CD4-positive, alpha-beta T cell treated with Interleukin-2 at 100 ng/mL for 4 hours (primary cell): Measurements from ENCODE around the gene TRIO.
"Not testable (repeated sequence)": the region's sequence is repeated elsewhere in the genome, so short reads cannot be mapped to it uniquely, and the experiment has no call there.

Source experiments
- DNase-seq: peaks from one replicate; pipeline ENCODE4 v3.0.0-alpha.2; 2020; ENCODE audit warnings: low spot score

The TRIO gene

DNA sequence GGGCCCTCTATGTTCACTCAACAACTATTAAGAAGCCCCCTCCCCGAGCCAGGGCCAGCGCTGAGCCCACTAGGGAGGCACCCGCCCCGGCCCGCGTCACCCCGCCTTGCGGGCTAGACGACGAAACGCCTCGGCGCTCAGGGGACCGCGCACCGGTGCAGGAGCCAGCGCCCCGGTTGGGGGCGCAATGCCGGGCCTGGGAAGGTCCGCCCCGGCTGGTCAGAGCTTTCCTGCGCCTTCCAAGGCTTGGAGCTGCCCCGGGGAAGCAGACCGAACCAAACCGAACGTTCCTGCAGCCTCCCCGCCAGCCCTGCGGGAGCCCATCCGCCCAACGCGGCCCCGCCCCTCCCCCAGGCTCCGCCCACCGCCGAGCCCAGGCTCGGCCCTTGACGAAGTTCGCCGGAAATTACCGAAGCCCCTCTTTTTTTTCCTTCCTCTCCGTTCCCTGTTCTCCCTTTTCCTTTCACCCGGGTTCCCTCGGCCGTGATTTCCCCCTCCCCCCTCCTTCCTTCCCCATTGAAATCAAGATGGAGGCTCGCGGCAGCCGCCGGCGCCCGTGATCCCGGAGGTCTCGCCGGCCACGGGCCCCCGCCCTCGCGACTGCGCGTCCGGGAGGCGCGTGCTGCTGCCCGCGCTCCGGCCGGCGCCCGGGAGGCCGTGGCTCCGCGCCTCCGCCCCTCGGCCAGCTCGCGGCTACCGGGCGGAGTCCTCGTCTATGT lies at the start of gene TRIO:
Gene TRIO (plus strand): TSS at position 516 of the 719 bp plus-strand sequence. CDS start 384 bp downstream, outside the sequence.
- peak; percentile 69 for DNase-seq

DNA sequence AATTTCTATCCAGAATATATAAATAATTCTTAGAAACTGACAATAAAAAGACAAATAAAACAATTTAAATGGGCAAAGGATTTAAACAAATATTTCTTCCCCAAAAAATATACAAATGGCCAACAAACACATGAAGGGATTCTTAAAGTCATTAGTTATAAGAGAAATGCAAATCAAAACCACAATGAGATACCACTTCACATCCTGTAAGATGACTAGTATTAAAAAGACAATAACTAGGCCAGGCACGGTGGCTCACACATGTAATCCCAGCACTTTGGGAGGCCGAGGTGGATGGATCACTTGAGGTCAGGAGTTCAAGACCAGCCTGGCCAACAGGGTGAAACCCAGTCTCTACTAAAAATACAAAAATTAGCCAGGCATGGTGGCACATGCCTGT lies 45.8 kb upstream of the TRIO start:
- not testable (repeated sequence) for DNase-seq

DNA sequence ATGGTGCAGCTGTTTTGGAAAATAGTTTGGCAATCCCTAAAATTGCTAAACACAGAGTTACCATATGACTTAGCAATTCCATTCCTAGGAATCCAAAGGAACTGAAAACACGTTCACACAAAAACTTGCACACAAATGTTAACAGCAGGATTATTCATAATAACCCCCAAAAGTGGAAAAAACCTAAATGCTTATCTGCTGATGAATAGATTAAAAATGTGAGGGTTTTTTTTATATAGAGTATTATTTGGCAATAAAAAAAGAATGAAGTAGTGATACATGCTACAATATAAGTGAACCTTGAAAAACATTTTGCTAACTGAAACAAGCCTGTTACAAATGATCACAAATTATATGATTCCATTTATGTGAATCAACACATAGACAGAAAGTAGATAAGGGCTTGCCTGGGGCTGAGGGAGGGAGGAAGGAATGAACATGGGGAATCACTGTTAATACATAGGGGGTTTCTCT lies 45.1 kb upstream of the TRIO start:
- no peak for DNase-seq

DNA sequence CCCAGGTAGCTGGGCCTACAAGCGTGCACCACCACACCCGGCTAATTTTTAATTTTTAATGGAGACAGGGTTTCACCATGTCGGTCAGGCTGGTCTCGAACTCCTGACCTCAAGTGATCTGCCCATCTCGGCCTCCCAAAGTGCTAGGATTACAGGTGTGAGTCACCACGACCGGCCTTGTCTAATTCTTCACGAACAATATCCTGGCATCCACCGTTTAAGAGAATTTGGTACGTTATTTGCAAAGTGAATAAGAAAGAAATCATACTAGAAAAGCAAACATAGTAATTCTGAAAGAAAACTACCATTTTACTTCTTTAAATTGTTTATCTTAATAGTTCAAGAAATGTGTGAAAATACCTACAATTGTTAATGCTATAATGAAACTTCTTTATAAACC lies 42.9 kb upstream of the TRIO start:
- no peak for DNase-seq

DNA sequence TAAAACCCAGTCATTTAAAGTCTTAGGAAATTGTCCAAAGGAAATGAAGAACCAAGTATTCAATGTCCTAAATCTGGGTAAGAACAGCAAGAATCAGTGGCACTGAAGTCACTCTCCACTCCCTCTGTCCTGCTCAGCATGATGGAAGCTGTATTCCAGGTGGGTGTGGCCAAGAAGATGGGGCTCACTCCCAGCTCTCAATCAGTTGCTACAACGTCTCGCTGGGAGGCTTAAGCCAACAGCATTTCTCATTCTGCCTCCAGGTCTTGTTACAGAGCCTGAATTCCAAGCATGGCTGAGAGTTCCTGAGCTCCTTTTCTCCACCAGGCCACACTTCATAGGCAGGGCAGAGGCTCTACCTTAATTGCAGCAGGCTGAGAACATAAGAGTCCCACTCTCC lies 41.2 kb upstream of the TRIO start:
- no peak for DNase-seq

DNA sequence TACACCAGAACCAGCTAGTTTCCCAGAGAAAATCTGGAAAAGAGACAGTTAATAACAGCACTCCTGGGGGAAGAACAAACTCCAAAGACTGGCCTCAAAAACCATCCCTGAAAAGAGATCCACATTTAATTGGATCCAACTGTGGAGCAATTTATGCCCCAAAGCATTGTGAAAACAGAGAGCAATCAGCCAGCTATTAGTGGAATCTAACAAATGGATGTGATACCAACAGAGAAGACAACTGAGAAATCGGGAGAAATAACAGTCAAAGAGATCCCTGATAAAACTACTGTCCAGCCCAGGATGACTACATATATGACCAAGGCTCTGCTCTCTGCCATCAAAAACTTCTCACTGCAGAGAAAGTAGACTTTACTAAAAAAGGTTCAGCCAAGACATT lies 40.5 kb upstream of the TRIO start:
- no peak for DNase-seq

DNA sequence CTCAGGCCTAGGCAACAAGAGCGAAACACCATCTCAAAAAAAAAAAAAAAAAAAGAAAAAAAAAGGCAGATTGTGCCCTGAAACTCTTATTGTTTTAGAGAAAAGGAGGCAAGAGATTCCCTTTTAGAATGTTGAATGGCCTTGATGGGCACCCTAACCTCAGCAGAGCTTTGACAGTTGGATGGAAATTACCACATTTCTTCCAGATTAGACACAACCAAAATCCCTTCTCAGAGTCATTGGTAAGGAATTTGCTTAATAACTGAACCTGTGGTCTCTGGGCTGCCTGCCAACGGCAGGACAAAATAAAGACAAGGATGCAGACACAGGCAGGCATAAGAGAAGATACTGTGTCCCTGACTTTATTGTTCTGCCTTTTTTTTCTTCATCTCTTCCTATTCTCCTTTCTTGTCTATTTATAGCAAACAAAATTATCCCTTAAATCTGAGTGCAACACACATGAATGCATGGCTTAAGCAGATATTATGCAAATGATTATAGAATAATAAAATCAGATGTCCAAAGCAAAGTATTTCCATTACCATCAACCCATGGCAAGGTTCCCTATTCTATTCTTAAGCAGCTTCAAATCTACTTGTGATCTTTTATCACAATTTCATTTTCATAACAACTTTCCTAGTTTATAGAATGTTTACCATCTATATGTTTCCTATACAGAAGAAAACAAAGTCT lies 37.3 kb upstream of the TRIO start:
- DNase-seq = no peak

DNA sequence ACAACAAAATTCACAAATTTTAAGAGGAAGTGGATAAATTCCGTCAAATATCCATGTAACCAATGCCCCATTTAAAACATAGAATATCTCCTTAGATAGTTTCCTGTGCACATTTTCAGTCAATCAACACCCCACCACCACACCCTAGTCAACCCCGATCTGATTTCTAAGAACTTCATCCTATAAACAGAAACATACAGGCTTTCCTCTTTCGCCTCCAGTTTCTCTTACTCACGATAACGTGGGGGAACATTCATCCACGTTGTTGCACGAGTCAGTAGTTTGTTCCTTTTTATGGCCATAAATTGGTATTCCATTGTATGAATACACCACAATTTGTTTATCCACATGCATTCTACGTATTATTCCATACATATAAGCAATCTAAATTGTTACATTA lies 35.6 kb upstream of the TRIO start:
- no peak for DNase-seq

DNA sequence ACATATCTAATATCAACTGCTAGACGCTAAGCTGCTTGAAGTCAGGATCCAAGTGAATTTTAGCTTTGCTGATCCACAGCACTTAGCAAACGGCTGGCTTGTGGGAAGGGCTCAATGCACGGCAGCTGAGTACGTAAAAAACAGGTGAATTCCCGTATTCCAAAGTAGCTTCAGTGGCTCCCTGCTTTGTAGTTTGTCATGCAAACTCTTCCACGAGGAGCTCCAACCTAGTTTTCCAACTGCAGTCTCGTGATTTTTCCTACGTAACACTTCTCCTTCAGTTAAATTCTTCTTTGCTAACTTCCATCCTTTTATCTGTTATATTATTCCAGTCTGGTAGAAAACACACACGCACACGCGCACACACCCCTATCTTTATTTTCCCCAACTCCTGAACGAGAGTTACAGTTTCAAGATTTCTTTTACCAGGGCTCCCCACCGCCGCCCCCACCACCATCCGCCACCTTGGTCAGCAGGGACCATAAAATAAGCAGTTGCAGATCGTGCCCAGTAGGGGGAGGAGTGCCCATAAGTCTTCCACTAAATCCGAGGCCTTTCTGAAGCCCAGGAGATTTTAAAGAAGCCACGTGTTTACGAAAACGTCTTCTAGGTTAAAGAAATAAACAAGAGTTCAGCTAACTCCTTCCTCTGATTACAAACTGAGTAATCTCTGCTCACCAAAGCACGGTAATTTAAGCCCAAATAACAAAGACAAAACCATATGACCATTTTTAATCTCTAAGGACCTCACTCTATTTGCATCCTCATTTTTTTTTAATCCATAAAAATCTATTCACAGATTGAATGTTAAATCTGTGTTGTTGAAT lies 34.8 kb upstream of the TRIO start:
- DNase-seq = peak; percentile 18

DNA sequence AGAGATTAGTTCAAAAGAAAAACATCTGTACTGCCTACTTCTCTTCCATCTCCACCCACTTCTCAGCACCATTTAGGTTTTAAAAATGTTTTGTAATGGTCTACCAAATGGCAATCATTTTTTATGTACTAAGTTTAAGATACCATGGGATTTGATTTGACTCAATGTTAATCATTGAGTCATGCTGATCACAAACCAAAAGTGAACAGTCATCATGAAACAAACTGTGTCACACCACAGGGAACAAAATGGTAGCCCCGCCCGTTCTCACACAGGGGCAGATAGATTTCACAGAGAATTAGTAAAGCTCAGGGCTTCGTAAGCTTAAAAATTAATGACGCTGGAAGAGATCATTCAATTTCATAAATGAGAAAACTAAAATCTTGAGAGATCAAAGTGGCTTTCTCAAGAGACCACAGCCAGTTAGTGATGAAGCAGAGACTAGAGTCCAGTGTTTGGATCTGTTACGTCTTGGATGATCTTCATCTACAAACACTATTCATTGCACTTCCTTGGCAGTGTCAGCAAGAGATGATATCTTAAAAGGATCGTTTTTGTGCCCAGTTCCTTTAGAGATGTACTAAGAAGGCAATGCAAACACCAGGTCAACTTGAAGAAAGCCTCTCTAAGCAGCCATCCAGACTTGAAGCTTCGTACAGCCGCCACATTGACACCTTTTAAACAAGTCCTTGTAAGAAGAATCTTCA lies 33.9 kb upstream of the TRIO start:
- DNase-seq = peak; percentile 0

DNA sequence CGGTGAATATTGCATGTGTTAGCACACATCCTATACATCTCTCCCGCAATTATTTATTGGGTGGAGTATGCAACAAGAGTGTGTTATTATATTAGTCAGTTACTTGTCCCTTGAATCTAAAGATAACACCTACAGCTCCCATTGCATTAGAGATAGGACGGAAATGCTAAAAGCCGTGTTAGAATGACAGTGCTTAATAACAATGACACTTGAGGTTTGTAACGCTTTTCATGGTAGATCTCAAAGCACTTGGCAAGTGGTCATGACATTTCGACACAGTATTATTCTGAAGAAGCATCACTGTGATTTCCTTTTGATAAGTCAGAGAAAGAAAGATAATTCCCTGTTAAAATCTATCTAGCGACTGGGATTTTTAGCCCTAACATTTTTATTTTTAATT lies 33.4 kb upstream of the TRIO start:
- DNase-seq = no peak

DNA sequence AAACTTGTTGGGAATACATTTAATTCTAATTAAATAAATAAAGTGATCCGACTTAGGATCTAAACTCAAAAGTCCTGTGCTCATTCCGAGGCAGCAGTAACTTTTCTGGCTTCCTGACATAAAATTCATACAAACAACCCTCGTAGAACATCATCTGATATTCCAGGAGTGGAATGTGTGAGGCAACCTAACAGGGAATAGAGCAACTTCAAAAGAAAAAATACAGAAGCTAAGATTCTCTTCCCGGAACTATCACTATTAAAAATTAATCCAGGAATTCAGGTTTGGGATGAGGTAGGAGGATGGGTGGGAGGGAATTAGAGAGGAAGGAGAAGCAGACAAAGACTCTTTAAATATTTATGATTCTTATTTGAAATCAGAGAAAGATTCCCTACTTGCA lies 32.9 kb upstream of the TRIO start:
- no peak for DNase-seq

DNA sequence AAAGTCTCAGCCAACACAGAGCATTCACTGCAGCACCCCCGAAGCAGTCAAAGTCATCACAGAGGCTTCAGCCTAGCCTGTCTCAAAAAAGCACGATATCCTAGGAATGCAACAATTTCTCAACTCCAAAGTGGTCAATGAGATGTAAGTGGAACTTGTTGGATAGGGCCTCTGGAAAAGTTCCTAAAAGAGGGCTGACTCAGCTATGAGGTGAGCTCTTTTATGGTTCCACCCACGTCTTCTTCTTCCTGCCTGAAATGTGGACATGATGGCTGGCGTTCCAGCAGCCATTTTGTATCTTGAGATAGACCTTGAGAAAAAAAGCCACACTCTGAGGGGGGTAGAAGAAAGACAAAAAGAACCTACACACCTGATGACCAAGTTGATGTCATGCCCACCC lies 32.5 kb upstream of the TRIO start:
- DNase-seq = no peak

DNA sequence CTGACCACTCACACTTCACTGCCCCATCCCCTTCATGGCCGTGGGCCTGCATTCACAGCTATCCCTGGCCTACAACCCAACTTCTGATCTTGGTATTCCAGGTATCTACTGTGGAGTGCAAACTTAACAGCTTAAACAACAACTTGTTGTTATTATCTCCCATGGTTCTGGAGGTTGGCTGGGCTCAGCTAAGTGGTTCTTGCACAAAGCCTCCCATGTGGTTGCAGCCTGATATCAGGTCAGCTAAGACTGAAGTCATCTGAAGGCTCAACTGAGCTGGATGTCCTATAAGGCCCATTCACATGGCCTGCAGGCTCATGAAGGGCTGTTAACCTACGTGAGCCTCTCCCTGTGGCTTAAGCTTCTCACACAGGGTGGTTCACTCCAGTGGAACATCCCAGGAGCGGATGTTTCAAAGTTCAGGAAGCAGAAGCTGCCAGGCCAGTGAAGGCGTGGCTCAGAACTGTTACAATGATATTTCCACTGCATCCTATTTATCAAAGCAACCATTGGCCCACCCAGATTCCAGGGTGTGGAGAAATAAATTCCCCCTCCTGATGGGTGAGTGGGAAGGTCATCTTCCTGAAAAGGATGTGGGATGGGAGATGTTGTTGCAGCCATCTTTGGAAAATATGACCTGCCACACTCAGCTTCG lies 30.0 kb upstream of the TRIO start:
- no peak for DNase-seq

DNA sequence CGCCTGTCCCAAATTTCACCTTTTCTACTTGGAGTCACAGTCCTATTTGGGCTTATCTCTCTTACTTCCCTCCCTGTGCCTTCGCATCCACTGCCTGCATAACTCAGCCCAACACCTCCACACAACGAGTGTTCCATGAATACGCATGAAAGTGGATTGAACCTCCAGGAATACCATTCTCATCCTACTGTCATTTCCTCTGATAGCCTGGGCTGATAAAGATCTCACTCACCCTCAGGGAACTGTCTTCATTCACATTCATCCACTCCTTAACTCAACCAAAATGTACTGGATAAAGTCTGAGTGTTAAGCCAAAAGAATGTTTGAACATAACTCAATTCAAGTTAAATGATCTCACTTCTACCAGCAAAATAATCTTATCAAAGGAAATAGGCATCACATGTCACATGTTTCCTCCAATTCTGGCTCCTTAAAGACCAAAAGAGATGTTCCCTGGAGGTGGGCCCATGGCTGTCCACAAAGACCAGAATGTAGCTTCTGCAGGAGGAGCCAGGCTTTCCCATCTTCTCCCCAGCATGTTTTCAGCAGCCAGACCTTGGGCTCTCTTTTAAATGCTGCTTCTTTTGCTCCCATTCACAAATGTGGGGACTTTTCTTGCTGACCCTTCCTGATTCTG lies 28.4 kb upstream of the TRIO start:
- DNase-seq = no peak

DNA sequence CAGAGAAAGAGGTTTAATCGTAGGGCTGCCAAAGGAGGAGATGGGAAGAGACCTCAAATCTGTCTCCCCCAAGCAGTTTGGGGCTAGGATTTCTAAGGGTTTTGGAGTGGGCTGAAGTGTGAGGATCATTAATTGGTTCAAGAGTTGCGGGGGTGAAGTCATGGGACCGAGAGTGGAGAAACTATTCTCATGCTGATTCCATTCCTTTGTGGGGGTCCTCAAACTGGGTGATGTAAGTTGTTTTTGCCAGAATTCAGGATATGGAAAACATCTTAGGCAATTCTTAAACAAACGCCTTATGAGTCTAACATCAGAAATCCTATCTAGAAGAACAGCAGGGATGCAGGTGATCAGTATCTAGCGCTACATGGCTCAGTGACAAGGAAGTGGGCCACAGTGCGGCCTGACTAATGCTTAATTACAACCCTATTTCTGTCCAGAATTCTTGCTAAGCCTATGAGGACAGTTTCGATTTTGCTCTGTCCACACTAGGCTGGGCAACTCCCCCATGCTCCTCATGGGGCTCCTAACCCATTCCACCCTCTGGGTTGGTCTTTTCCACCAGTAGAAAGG lies 27.7 kb upstream of the TRIO start:
- DNase-seq = no peak

DNA sequence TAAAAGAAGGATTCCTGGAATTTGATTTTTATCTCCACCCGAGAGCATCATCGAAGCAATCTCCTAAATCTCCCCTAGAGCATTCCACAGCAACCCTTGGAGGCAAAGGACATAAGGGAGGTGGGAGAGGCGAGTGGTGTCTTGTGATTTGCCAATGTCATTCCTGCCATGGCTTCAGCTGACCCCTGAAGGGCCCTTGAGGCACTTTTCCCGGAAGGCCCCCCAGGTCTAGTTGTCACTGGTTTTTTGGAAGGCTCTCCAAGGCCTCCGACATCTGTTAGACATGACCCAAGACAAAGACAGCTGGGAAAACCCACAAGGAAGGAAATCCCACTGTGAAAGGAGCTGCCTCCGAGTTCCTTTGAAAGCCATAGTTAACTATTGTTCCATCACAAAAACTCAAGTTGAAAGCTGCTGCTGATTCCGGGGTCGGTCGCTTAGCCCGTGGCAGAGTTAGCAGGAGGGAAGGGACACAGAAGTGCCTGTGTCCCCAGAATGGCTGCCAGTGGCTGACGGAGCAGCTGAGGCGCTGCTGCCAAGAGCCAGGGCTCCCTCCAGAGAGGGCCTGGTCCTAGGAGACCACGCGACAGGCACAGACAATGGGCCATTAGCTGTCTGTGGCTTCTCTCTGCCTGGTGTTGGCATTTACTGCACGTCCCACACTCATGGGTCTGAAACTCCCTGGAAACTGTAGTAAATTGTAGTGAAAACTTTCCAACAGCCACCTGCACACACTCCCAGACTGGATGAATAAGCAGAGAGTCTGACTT lies 24.4 kb upstream of the TRIO start:
- DNase-seq = no peak

DNA sequence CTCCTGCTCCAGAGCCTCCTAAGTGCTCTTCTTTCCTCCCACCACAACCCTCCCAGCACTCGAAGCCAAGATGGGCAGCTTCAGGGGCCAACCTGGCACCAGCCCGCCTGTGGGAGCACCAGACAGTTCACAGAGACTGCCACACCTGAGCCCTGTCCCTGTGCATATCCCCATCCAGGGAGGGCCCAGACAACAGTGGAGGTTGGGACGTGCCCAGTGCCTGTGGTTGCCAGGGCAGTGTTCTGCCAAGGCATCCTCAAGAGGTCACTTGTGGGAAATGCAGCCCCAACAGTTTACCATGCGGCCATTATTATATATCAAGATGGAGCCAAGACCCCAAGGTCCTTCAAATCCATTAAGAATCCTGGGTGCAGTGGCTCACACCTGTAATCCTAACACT lies 23.0 kb upstream of the TRIO start:
- DNase-seq = no peak

DNA sequence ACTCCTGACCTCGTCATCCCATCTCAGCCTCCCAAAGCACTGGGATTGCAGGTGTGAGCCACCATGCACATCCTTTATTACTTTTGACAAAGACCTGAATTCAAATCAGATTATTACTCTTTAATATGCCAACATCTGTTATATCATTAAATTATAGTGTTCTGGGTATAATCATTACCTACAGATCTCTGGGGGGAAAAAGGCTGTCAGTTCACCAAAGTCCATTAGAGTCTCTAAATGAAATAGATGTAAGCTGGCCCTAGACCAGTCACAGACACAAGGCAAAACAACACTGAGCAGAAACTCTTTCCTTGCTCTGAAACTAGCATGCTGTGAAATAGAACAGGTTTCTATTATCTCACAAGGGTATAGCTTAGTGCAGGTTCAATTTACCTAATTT lies 21.6 kb upstream of the TRIO start:
- DNase-seq = no peak

DNA sequence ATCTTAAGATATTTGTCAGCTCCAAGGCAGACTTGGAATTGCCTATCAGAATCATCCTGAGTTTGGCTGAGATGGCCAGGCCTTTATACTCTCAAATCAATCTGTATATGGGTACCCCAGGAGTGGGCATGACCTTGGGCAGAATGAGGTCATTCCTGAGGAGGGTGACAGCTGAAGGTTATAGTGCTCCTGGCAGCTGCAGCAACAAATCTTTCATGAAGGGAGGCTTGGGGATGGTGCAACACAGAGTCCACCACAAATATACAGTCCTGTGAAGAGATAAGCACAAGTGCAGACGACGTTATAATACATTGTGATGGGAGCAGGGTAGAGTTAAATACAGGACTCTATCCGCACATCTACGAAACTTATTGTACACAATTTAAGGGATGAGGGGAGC lies 21.1 kb upstream of the TRIO start:
- no peak for DNase-seq
